Ramos (cell line): ENCODE measurements around the gene WDR59.
"Not testable (repeated sequence)": the region's sequence is repeated elsewhere in the genome, so short reads cannot be mapped to it uniquely, and the experiment has no call there.

Experiments
- in situ Hi-C: fragments of 300-500 bp; cut with MboI; formaldehyde crosslinking; loops from one replicate; pipeline ENCODE4 v1.14.3; 2022; ENCODE audit warnings: low sequenced_read_pairs; ENCODE audit not compliant: unreplicated experiment

Gene WDR59

GRCh38 chr16:74874123-74874522, 110.8 kb downstream of the WDR59 start:
- in situ Hi-C loops = no loop called here

- in situ Hi-C loops = no loop called here
Observed at GRCh38 chr16:74872302-74872701, 112.6 kb downstream of the WDR59 start.

- in situ Hi-C loops = no loop called here
Observed at GRCh38 chr16:74871608-74872007, 113.3 kb downstream of the WDR59 start.

- in situ Hi-C loops = no loop called here
Observed at GRCh38 chr16:74868501-74868900, 116.4 kb downstream of the WDR59 start.

- in situ Hi-C loops = no loop called here
Observed at GRCh38 chr16:74868035-74868434, 116.9 kb downstream of the WDR59 start.

GRCh38 chr16:74867281-74867849, 117.6 kb downstream of the WDR59 start:
- in situ Hi-C loops = no loop called here

- in situ Hi-C loops = no loop called here
Observed at GRCh38 chr16:74865922-74866598, 118.9 kb downstream of the WDR59 start.

GRCh38 chr16:74862743-74863244, 122.1 kb downstream of the WDR59 start:
- in situ Hi-C loops = no loop called here

- in situ Hi-C loops = loop anchor here (10.0 kb wide), 1 partner anchor 138 kb away; no protein-coding TSS in a partner anchor
Observed at GRCh38 chr16:74852500-74852875, 132.4 kb downstream of the WDR59 start.

- in situ Hi-C loops = loop anchor here (10.0 kb wide), 1 partner anchor 135 kb away; no protein-coding TSS in a partner anchor
Observed at GRCh38 chr16:74850027-74850426, 134.9 kb downstream of the WDR59 start.

GRCh38 chr16:74847202-74847601, 137.7 kb downstream of the WDR59 start:
- in situ Hi-C loops = no loop called here

- in situ Hi-C loops = no loop called here
Observed at GRCh38 chr16:74846714-74847113, 138.2 kb downstream of the WDR59 start.

GRCh38 chr16:74844041-74844980, 140.6 kb downstream of the WDR59 start:
- in situ Hi-C loops = no loop called here

GRCh38 chr16:74843381-74844035, 141.4 kb downstream of the WDR59 start:
- in situ Hi-C loops = not testable (repeated sequence)

GRCh38 chr16:74842413-74842812, 142.5 kb downstream of the WDR59 start:
- in situ Hi-C loops = no loop called here

- in situ Hi-C loops = no loop called here
Observed at GRCh38 chr16:74841904-74842303, 143.0 kb downstream of the WDR59 start.

- in situ Hi-C loops = no loop called here
Observed at GRCh38 chr16:74841469-74841868, 143.5 kb downstream of the WDR59 start.

- in situ Hi-C loops = no loop called here
Observed at GRCh38 chr16:74837056-74837455, 147.9 kb downstream of the WDR59 start.

GRCh38 chr16:74836111-74836671, 148.7 kb downstream of the WDR59 start:
- in situ Hi-C loops = no loop called here

- in situ Hi-C loops = no loop called here
Observed at GRCh38 chr16:74832228-74832627, 152.7 kb downstream of the WDR59 start.
